Neural cell (in vitro differentiated cells): Measurements from ENCODE around the gene JPH2. TPM values are rescaled to one million over a fixed set of nuclear protein-coding genes. Genes with fewer than 3 reads are reported as not detected.

Experiments
- H2AFZ ChIP-seq: fragments of 200-600, 300-800 bp; sonication (generic), shearing (Covaris generic); 2 replicates; pipeline ENCODE4 v1.6.0; 2014; ENCODE audit warnings: low read depth, mild to moderate bottlenecking, antibody characterized with exemption, low read length, moderate library complexity
- H3F3A ChIP-seq: fragments of 200-600 bp; shearing (Covaris generic); 2 replicates; pipeline ENCODE4 v1.6.1; 2016; ENCODE audit warnings: mild to moderate bottlenecking, moderate library complexity, mixed read lengths, antibody characterized with exemption, low read length; ENCODE audit not compliant: insufficient read depth, poor library complexity, severe bottlenecking
- H3K27ac ChIP-seq: fragments of 200-600, 300-800 bp; sonication (generic), shearing (Covaris generic); 2 replicates; pipeline ENCODE4 v1.5.1; 2014; ENCODE audit warnings: mild to moderate bottlenecking, low read length, moderate library complexity
- H3K27me3 ChIP-seq: fragments of 300-800, 200-600 bp; sonication (generic), shearing (Covaris generic); 2 replicates; pipeline ENCODE4 v1.6.0; 2014; ENCODE audit warnings: mild to moderate bottlenecking, low read depth, low read length, moderate library complexity; ENCODE audit not compliant: insufficient read depth
- H3K36me3 ChIP-seq: fragments of 300-800, 200-600 bp; sonication (generic), shearing (Covaris generic); 2 replicates; pipeline ENCODE4 v1.5.1; 2014; ENCODE audit warnings: mild to moderate bottlenecking, antibody characterized with exemption, low read length, moderate library complexity; ENCODE audit not compliant: insufficient read depth
- H3K4me2 ChIP-seq: fragments of 300-800, 200-600 bp; sonication (generic), shearing (Covaris generic); 2 replicates; pipeline ENCODE4 v1.6.0; 2014; ENCODE audit warnings: mild to moderate bottlenecking, low read length
- H3K4me3 ChIP-seq: fragments of 300-800, 200-600 bp; sonication (generic), shearing (Covaris generic); 2 replicates; pipeline ENCODE4 v1.5.1; 2014; ENCODE audit warnings: mild to moderate bottlenecking, low read length, moderate library complexity
- H3K79me2 ChIP-seq: fragments of 200-600 bp; shearing (Covaris generic); replicated peaks from 2 replicates; pipeline ENCODE4 v1.6.0; 2014; ENCODE audit warnings: mild to moderate bottlenecking, low read length, moderate library complexity; ENCODE audit not compliant: insufficient read depth
- H3K9ac ChIP-seq: fragments of 300-800, 200-600 bp; sonication (generic), shearing (Covaris generic); 2 replicates; pipeline ENCODE4 v1.6.1; 2016; ENCODE audit warnings: mild to moderate bottlenecking, low read length, mixed read lengths
- H3K9me2 ChIP-seq: fragments of 200-600 bp; shearing (Covaris generic); 2 replicates; pipeline ENCODE4 v1.6.1; 2016; ENCODE audit warnings: mild to moderate bottlenecking, low read length, mixed read lengths; ENCODE audit not compliant: insufficient read depth
- H3K9me3 ChIP-seq: fragments of 200-600, 300-800 bp; sonication (generic), shearing (Covaris generic); 2 replicates; pipeline ENCODE4 v1.6.1; 2016; ENCODE audit warnings: mild to moderate bottlenecking, mixed run types, low read length, moderate library complexity, mixed read lengths
- H4K20me1 ChIP-seq: fragments of 200-600 bp; shearing (Covaris generic); 2 replicates; pipeline ENCODE4 v1.6.1; 2016; ENCODE audit warnings: mild to moderate bottlenecking, mixed run types; ENCODE audit not compliant: insufficient read depth
- CTCF ChIP-seq: fragments of 450-650 bp; IDR thresholded peaks from 2 replicates; pipeline ENCODE4 v1.5.1; 2014; ENCODE audit warnings: antibody characterized with exemption, mild to moderate bottlenecking, moderate library complexity; ENCODE audit not compliant: poor library complexity, severe bottlenecking
- EP300 ChIP-seq: fragments of 450-650 bp; conservative IDR thresholded peaks from 2 replicates; pipeline ENCODE4 v1.6.1; 2014; ENCODE audit warnings: antibody characterized with exemption, mild to moderate bottlenecking, moderate library complexity; ENCODE audit not compliant: poor library complexity, severe bottlenecking
- EZH2 ChIP-seq: fragments of 200-600, 300-800 bp; shearing (Covaris generic), sonication (generic); IDR thresholded peaks from 2 replicates; pipeline ENCODE4 v1.6.1; 2014; ENCODE audit warnings: antibody characterized with exemption, low read length, borderline replicate concordance, mild to moderate bottlenecking; ENCODE audit not compliant: insufficient read depth, poor library complexity, severe bottlenecking
- MXI1 ChIP-seq: fragments of 450-650 bp; conservative IDR thresholded peaks from 2 replicates; pipeline ENCODE4 v1.6.1; 2014; ENCODE audit warnings: antibody characterized with exemption, mild to moderate bottlenecking; ENCODE audit not compliant: poor library complexity, severe bottlenecking
- POLR2AphosphoS5 ChIP-seq: IDR thresholded peaks from 2 replicates; pipeline ENCODE4 v1.6.1; 2012
- RAD21 ChIP-seq: fragments of 450-650 bp; conservative IDR thresholded peaks from 2 replicates; pipeline ENCODE4 v1.6.1; 2014; ENCODE audit warnings: antibody characterized with exemption, mild to moderate bottlenecking, moderate library complexity
- REST ChIP-seq: IDR thresholded peaks from 2 replicates; pipeline ENCODE4 v1.6.1; 2012; ENCODE audit warnings: borderline replicate concordance
- SMC3 ChIP-seq: fragments of 450-650 bp; conservative IDR thresholded peaks from 2 replicates; pipeline ENCODE4 v1.6.1; 2014; ENCODE audit warnings: antibody characterized with exemption, mild to moderate bottlenecking, moderate library complexity; ENCODE audit not compliant: poor library complexity
- TAF1 ChIP-seq: IDR thresholded peaks from 2 replicates; pipeline ENCODE4 v1.6.1; 2012; ENCODE audit warnings: low read depth
- polyA plus RNA-seq: library from polyadenylated mRNA; depleted of rRNA; stranded (reverse); fragments of >200 nt; gene quantifications from 2 replicates; pipeline ENCODE4 v1.2.3, GENCODE V29; 2014

Gene JPH2
- polyA plus RNA-seq, 1 donor from 2014 or later = not detected

- H3K79me2 ChIP-seq = no peaks in the 10 kb centered on the region
- H2AFZ ChIP-seq = no peak overlapping the region
- no peak overlapping the region for H3K4me3 ChIP-seq
- peaks cover 10% of the 10 kb centered on the region for H3K27me3 ChIP-seq
- H4K20me1 ChIP-seq = no peaks in the 10 kb centered on the region
- H3K27ac ChIP-seq = no peak overlapping the region
- H3F3A ChIP-seq = no peaks in the 10 kb centered on the region
- TF ChIP-seq SMC3 (no peak), EZH2 (no peak), CTCF (no peak), POLR2AphosphoS5 (no peak), RAD21 (no peak), REST (no peak), TAF1 (no peak), MXI1 (no peak), EP300 (no peak)
- H3K9me2 ChIP-seq = no peaks in the 10 kb centered on the region
- H3K36me3 ChIP-seq = no peaks in the 10 kb centered on the region
- H3K4me2 ChIP-seq = no peak overlapping the region
- H3K9ac ChIP-seq = no peak overlapping the region
- no peaks in the 10 kb centered on the region for H3K9me3 ChIP-seq
Observed at GRCh38 chr20:44188752-44189151, 1.8 kb upstream of the JPH2 start.

GRCh38 chr20:44187772-44188709 lies 1.1 kb upstream of the JPH2 start:
- Histone ChIP-seq H2AFZ (no peak overlapping the region), H3F3A (no peaks in the 10 kb centered on the region), H3K27ac (no peak overlapping the region), H3K9me3 (no peaks in the 10 kb centered on the region), H3K4me2 (no peak overlapping the region), H3K27me3 (peaks cover 10% of the 10 kb centered on the region), H3K79me2 (no peaks in the 10 kb centered on the region), H3K9me2 (no peaks in the 10 kb centered on the region), H4K20me1 (no peaks in the 10 kb centered on the region), H3K4me3 (no peak overlapping the region), H3K36me3 (no peaks in the 10 kb centered on the region), H3K9ac (no peak overlapping the region)
- TF ChIP-seq CTCF (no peak), POLR2AphosphoS5 (no peak), MXI1 (no peak), RAD21 (no peak), SMC3 (no peak), REST (no peak), EP300 (no peak), EZH2 (no peak), TAF1 (no peak)
